Neural progenitor cell (in vitro differentiated cells): Measurements from ENCODE around the gene TBCD. TPM values are rescaled to one million over a fixed set of nuclear protein-coding genes. Genes with fewer than 3 reads are reported as not detected.

ENCODE experiments used
- DNase-seq: peaks from one replicate; pipeline ENCODE4 v3.0.0-alpha.2; 2016; ENCODE audit warnings: low spot score
- H2AFZ ChIP-seq: fragments of 200-600 bp; sonication (generic); replicated peaks from 2 replicates; pipeline ENCODE4 v1.6.1; 2016; ENCODE audit warnings: antibody characterized with exemption
- H3F3A ChIP-seq: fragments of 200-600 bp; sonication (generic); 2 replicates; pipeline ENCODE4 v1.6.1; 2016; ENCODE audit warnings: antibody characterized with exemption, low read depth
- H3K27ac ChIP-seq: fragments of 200-600 bp; sonication (generic); 2 replicates; pipeline ENCODE4 v1.5.1; 2016; ENCODE audit warnings: mild to moderate bottlenecking
- H3K27me3 ChIP-seq: fragments of 200-600 bp; sonication (generic); 2 replicates; pipeline ENCODE4 v1.6.1; 2016; ENCODE audit warnings: mild to moderate bottlenecking, moderate library complexity
- H3K36me3 ChIP-seq: fragments of 200-600 bp; sonication (generic); 2 replicates; pipeline ENCODE4 v1.5.1; 2016
- H3K4me1 ChIP-seq: fragments of 200-600 bp; sonication (generic); 2 replicates; pipeline ENCODE4 v1.6.1; 2016; ENCODE audit warnings: mixed run types
- H3K4me2 ChIP-seq: fragments of 200-600 bp; sonication (generic); 2 replicates; pipeline ENCODE4 v1.6.1; 2016
- H3K4me3 ChIP-seq: fragments of 200-600 bp; sonication (generic); 2 replicates; pipeline ENCODE4 v1.5.1; 2016
- H3K79me2 ChIP-seq: fragments of 200-600 bp; sonication (generic); 2 replicates; pipeline ENCODE4 v1.6.1; 2016; ENCODE audit warnings: low read depth
- H3K9ac ChIP-seq: fragments of 200-600 bp; sonication (generic); 2 replicates; pipeline ENCODE4 v1.6.1; 2016
- H3K9me3 ChIP-seq: fragments of 200-600 bp; sonication (generic); 2 replicates; pipeline ENCODE4 v1.5.1; 2016; ENCODE audit warnings: low read depth
- H4K20me1 ChIP-seq: fragments of 200-600 bp; sonication (generic); 2 replicates; pipeline ENCODE4 v1.6.1; 2016; ENCODE audit warnings: low read depth
- H3K27ac Mint-ChIP-seq: 3 replicates; pipeline ENCODE4 v1.8.0; 2021; ENCODE audit warnings: mixed read lengths
- H3K27me3 Mint-ChIP-seq: 2 replicates; pipeline ENCODE4 v1.8.0; 2022; ENCODE audit warnings: low read depth, mild to moderate bottlenecking, inconsistent platforms, moderate library complexity, mixed read lengths; ENCODE audit not compliant: insufficient read depth
- H3K36me3 Mint-ChIP-seq: 3 replicates; pipeline ENCODE4 v1.8.0; 2021; ENCODE audit warnings: mixed read lengths
- H3K4me1 Mint-ChIP-seq: 3 replicates; pipeline ENCODE4 v1.8.0; 2021; ENCODE audit warnings: mixed read lengths
- H3K4me3 Mint-ChIP-seq: 3 replicates; pipeline ENCODE4 v1.8.0; 2021; ENCODE audit warnings: mild to moderate bottlenecking, moderate library complexity, mixed read lengths
- H3K9me3 Mint-ChIP-seq: 3 replicates; pipeline ENCODE4 v1.8.0; 2020; ENCODE audit warnings: mixed read lengths
- CTCF ChIP-seq: fragments of 200-600 bp; sonication (generic); IDR thresholded peaks from 2 replicates; pipeline ENCODE4 v1.5.1; 2017; ENCODE audit warnings: antibody characterized with exemption, mild to moderate bottlenecking
- EZH2 ChIP-seq: fragments of 200-600 bp; sonication (generic); IDR thresholded peaks from 2 replicates; pipeline ENCODE4 v1.6.1; 2017; ENCODE audit warnings: antibody characterized with exemption, mild to moderate bottlenecking, moderate library complexity
- EZH2phosphoT487 ChIP-seq: fragments of 200-600 bp; sonication (generic); IDR thresholded peaks from 2 replicates; pipeline ENCODE4 v1.6.1; 2017; ENCODE audit warnings: antibody characterized with exemption
- total RNA-seq: library from RNA; depleted of rRNA; stranded (reverse); fragments of >200 nt; gene quantifications from 2 replicates; pipeline ENCODE4 v1.2.3, GENCODE V29; 2015; ENCODE audit warnings: low replicate concordance

Gene TBCD
- total RNA-seq, 1 donor from 2014 or later = 76.4 TPM

DNA sequence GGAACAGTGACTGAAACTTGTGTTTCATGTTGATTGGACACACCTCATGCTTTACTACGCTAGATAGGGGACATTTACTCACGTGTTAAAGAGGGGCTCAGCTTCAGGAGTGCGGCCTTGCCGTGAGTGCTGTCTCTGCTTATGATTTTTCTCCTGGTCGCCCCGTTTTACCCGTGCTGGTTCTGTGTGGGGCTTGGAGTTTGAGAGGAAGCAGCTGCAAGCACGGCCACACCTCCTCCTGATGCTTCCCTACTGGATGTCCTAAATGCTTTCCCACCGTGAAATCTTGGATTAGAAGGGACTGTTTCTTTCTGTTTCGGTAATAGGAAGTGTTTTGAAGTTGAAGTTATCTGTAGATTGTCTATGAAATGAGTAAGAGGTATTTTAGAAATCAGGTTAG, 141.9 kb downstream of the TBCD start:
- no peak overlapping the region for H3K27ac ChIP-seq
- peaks cover 28% of the 10 kb centered on the region for H3K36me3 Mint-ChIP-seq
- no peaks in the 10 kb centered on the region for H3K36me3 ChIP-seq
- no peaks in the 10 kb centered on the region for H3K27me3 ChIP-seq
- H2AFZ ChIP-seq = no peak overlapping the region
- H3K9me3 ChIP-seq = no peaks in the 10 kb centered on the region
- H3K9me3 Mint-ChIP-seq = no peaks in the 10 kb centered on the region
- H3K79me2 ChIP-seq = no peaks in the 10 kb centered on the region
- no peak overlapping the region for H3K4me2 ChIP-seq
- DNase-seq = no peak
- no peak overlapping the region for H3K9ac ChIP-seq
- H3K4me3 Mint-ChIP-seq = peak overlapping the region; percentile 22
- no peaks in the 10 kb centered on the region for H3K4me1 ChIP-seq
- H4K20me1 ChIP-seq = no peaks in the 10 kb centered on the region
- H3K4me3 ChIP-seq = no peak overlapping the region
- peaks cover 31% of the 10 kb centered on the region for H3K4me1 Mint-ChIP-seq
- no peaks in the 10 kb centered on the region for H3F3A ChIP-seq
- H3K27me3 Mint-ChIP-seq = peaks cover 6% of the 10 kb centered on the region
- TF ChIP-seq CTCF = no peak
- no peak for TF ChIP-seq EZH2phosphoT487
- TF ChIP-seq EZH2 = no peak
- H3K27ac Mint-ChIP-seq = peak overlapping the region; percentile 9

DNA sequence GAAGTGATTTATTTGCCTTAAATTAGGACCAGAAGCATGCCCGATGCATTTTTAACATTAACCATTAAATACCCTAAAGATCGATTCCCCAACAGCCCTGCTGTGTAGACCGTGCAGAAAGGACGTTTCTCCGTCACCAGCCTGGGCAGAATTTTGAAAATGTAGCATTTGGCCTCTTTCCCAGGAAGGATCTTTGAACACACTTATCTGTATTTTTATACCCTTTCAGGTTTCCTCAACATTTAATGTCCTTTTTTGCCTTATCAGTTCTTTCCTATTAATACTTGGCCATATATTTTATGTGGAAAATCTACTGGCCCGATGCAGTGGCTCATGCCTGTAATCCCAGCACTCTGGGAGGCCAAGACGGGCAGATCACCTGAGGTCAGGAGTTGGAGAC, 142.5 kb downstream of the TBCD start:
- Histone ChIP-seq H3K4me1 (no peaks in the 10 kb centered on the region), H3K9me3 (no peaks in the 10 kb centered on the region), H3K9ac (no peak overlapping the region), H3K4me2 (no peak overlapping the region), H3K27ac (no peak overlapping the region), H3K4me3 (no peak overlapping the region), H3K36me3 (no peaks in the 10 kb centered on the region), H3F3A (no peaks in the 10 kb centered on the region), H2AFZ (no peak overlapping the region), H4K20me1 (no peaks in the 10 kb centered on the region), H3K79me2 (no peaks in the 10 kb centered on the region), H3K27me3 (no peaks in the 10 kb centered on the region)
- H3K4me1 Mint-ChIP-seq = peaks cover 30% of the 10 kb centered on the region
- H3K27me3 Mint-ChIP-seq = peaks cover 6% of the 10 kb centered on the region
- H3K4me3 Mint-ChIP-seq = peak overlapping the region; percentile 22
- no peak for TF ChIP-seq CTCF
- no peak for TF ChIP-seq EZH2phosphoT487
- TF ChIP-seq EZH2 = no peak
- peak overlapping the region; percentile 82 for H3K27ac Mint-ChIP-seq
- no peaks in the 10 kb centered on the region for H3K9me3 Mint-ChIP-seq
- H3K36me3 Mint-ChIP-seq = peaks cover 33% of the 10 kb centered on the region
- no peak for DNase-seq

GRCh38 chr17:82895087-82895486, 143.2 kb downstream of the TBCD start:
- Mint-ChIP-seq H3K9me3 (no peaks in the 10 kb centered on the region), H3K36me3 (peaks cover 31% of the 10 kb centered on the region), H3K4me3 (no peak overlapping the region), H3K4me1 (peaks cover 24% of the 10 kb centered on the region), H3K27me3 (peaks cover 6% of the 10 kb centered on the region), H3K27ac (no peak overlapping the region)
- Histone ChIP-seq H3K36me3 (no peaks in the 10 kb centered on the region), H3K9ac (no peak overlapping the region), H3K27ac (no peak overlapping the region), H4K20me1 (no peaks in the 10 kb centered on the region), H3F3A (no peaks in the 10 kb centered on the region), H3K4me2 (no peak overlapping the region), H3K4me3 (no peak overlapping the region), H3K4me1 (no peaks in the 10 kb centered on the region), H3K27me3 (no peaks in the 10 kb centered on the region), H3K9me3 (no peaks in the 10 kb centered on the region), H3K79me2 (no peaks in the 10 kb centered on the region), H2AFZ (no peak overlapping the region)
- DNase-seq = no peak
- TF ChIP-seq CTCF (no peak), EZH2phosphoT487 (no peak)
